GM19328 (cell line): Measurements from ENCODE around the gene SMYD1.

Experiments
- ATAC-seq: cut with Tn5 transposase; IDR thresholded peaks from one replicate; pipeline ENCODE4 v1.9.1; 2021; ENCODE audit warnings: mild to moderate bottlenecking, moderate library complexity; ENCODE audit not compliant: unreplicated experiment

Gene SMYD1

DNA sequence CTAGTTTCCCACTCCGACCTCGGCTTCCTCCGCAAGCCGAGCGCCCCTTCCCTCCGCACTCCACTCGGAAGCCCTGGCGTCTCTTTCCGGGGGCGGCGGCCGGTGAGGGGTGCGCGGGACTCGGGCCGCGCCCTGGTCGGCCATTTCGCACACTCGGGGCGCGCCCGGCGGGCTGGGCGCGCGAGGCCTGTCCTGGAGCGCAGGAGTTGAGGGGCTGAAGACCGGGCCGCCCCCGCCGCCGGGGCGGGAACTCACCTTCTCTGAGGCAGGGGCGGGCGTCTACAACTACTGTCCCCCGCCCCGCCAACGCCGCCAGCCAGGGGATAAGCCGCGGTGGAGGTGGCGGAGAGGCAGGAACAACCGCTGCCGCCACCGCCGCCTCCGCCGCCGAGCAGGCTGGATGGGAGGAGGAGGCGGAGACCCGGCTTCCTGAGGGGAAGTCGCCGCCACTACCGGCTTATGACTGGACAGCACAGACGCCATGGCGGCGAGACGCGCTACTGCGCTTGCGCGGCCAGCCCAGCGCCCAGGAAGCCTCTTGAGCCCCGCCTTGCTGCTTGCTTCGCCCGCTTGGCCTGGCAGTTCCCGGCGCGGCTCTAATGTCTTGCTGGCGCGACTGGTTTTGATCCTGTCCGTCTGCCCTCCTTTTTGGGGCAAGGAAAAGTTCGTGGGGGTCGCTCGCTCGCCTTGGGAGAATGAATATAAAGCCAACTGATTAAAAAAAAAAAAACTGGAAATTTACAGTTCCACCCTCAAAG lies 12.1 kb upstream of the SMYD1 start, which contains the start of gene KRCC1:
Gene KRCC1, minus strand, starts transcription at position 413 of the 758 bp plus-strand sequence. CDS start 27,220 bp downstream, outside the sequence.
- peak; percentile 92 for ATAC-seq

DNA sequence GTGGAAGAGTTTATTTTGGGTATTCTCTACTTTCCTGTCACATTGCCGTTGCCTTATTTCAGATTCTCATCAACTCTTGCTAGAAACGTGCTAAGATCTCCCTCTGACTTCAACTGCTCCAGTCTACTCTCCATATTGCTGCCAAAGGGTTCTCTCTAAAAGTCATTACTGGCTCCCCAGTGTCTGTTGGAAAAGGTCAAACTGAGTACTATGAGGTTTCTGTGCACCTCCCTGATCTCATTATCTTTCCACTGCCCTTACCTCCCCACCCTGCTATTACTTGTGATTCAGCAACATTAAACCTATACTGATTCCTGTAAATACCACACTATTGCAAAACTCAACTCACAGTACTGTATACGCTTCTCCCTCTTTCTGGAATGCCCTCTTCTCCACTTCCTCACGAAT lies 10.2 kb upstream of the SMYD1 start:
- no peak for ATAC-seq

DNA sequence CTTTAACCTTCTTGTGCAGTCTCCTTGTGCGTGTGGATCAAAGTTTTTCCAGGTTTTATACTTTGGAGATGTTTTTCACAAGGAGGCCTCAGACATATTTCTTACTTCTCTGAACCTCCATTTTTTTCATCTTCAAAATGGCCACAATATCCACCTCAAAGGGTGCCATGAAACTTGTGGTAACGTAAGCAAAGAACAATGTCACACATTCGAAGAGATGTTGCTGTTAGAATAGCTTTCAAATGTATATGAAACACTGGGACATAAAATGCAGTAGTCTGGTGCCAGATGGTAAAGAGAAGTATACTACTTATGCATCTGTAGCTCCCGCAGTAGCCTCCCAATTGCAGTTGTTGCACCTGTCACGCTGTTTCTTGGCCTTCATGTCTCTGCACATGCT lies 9.4 kb upstream of the SMYD1 start:
- no peak for ATAC-seq

DNA sequence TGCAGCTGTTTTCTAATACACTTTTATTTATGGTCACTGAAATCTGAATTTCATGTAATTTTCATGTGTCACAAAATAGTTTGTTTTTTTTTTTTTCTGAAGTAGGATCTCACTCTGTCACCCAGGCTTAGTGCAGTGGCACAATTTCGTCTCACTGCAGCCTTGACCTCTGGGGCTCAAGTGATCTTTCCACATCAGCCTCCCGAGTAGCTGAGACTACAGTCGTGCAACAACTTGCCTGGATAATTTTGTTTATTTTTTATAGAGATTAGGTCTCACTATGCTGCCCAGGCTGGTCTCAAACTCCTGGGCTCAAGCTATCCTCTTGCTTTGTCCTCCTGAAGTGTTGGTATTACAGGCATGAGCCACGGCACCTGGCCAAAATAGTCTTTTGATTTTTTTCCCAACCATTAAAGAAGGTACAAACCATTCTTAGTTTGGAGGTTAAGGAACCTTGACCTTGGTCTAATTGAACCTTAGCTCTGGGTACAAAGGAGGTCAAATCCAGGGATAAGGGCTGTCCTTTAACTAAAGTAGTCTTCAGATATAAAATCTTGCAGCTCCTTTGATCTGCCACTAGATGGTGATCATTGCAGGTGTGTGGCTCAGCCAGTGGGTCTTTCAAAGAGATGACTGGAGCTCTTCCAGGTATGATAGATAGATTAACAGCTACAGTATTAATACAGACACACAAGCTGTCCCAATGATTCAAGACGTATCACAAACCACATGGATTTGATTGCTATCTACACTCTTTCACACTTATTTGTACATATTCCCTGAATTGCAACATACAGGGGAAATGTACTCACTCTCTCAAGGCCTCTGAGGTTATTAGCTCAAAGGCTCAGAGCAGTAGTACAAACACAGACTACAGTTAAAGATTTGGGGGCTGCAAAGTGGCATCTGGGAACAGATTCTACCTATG lies 7.4 kb upstream of the SMYD1 start:
- no peak for ATAC-seq

DNA sequence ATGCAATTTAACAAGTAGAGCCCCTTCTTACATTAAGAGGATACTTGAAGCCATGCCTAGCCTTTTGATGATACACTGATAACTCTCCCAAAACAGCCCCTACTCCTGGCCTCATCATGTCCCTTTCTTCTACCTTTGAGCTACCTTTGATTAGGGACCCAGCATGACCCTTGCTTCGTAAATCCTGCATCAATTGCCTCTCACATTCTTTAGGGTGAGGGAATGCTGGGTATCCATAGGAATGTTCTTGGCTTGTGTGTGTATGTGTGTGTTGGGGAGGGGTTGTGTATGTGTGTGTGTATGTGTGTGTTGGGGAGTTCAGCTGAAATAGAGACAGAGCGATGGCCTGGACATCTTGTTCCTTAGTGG lies 6.7 kb upstream of the SMYD1 start:
- no peak for ATAC-seq

DNA sequence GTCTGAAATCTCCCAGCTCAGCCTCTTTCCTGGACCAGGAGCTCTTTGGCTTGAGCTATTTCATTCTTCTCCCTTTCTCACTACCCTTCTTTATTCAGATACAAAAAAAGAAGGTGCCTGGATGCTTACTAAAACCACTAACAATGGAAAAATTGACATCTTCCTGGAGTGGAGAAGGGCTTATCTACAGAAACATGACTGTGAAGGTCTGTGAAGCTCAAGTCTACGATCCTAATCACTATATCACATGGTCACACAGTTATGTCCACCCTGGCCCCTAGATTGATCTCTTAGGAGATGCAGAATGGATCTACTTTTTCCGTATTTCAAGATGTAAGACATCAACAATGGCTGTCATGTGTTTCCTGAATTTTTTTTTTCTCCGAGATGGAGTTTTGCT lies 6.3 kb upstream of the SMYD1 start:
- no peak for ATAC-seq

DNA sequence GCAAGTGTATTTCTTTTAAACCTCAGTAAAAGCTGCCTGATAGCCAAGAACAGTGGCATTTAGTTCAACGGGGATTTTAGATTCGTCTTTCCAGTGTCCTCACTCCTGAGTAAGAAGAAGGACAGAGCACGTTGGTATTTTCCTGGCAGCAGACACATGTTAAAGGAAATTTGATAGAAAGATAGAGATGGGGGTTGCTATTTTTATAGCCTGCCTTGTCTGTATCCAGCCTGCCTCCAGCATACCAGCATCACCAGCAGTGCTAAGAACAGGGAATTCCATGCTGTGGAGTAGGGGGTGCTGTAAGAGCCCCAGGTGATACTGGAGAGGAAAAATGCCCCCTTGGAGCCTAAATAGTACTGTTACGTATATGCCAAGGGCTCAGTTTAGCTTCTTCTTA lies 1.1 kb upstream of the SMYD1 start:
- no peak for ATAC-seq

DNA sequence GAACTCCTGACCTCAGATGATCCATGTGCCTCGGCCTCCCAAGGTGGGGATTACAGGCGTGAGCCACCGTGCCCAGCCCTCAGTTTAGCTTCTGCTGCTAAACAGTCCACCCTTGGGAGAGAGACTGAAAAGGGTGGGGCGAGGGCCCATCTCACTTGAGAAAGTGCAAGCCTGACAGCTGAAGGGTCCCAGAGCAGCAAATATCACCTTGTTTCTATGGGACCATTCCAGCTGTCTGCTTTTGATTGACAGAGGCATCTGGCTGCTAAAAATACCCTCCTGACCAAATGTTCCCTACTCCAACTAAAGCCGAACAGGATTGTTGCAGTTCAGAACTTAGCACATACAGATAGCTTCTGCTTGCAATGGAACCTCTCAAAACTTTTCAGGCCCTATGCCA lies 436 bp upstream of the SMYD1 start:
- ATAC-seq: no peak

DNA sequence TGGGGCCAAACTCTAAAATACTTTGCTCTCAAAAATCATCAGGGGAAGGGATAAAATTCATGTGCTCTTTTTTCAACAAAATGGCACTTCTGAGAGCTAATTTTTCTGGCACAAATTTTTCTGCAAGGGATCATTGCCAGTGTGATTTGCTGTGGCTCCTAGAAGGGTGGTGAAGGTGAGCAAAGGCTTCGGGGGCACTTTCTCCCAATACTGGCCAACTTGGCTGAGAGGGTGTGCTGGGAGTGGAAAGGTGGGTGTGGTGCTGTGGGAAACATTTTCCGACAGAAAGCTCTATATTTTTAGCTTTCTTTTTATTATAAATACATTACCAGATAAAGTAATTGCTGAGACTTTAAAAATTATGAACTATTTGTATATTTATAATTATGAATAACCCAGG lies 419 bp downstream of the SMYD1 start:
- no peak for ATAC-seq

DNA sequence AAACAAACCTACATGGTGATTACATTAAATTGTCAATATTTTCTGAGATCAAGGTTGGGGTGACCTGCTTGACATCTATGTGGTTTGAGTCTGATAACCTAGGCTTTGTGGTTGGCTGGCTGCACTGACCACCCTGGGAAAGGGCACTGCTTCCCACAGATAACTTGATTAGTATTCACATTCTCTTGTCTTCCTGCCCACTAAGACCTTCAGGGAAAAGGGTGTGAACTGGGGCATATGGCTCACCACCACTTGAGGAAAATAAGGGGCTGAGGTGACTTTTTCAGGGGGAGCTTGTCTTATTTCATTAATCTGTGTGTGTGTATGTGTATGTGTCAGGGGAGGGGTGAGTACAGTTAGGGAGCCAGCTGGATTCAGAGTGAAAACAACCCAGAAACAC lies 1.5 kb downstream of the SMYD1 start:
- ATAC-seq: no peak

DNA sequence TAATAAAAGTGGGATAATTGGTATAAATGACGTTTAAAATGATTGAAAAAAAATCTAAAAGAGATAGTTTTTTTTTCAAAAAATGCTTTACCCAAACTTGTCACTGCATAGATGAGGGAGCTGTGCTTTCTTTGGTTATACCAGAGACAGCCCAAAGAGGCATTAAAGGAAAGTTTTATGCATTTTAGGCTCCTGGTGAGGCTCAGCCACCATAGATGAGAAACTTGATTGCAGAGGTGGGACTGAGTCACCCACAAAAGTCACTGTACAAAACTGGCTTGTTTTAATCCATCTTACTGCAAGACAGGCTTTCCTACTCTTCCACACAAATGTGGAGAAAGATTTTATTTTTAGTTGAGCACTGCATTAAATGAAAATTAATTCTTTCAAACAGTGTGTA lies 2.4 kb downstream of the SMYD1 start:
- no peak for ATAC-seq

DNA sequence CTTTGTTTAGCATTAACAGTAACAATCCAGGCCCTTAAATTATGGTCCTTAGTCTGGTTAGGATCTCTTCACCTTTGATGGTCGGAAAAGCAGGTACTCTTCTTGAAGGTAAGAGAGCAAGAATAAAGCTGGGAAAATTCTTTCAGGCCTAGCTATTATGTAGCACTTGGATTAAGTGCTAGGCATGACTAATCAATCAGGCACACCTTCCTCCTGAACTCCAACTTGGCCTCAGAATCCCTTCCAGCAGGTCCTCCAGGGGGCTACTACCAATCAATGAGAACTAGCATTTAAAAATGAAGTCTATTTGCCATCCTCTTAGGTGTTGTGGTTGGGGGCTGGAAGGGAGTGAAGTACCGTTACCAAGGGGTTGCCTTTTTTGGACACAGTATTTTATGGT lies 3.7 kb downstream of the SMYD1 start:
- no peak for ATAC-seq

DNA sequence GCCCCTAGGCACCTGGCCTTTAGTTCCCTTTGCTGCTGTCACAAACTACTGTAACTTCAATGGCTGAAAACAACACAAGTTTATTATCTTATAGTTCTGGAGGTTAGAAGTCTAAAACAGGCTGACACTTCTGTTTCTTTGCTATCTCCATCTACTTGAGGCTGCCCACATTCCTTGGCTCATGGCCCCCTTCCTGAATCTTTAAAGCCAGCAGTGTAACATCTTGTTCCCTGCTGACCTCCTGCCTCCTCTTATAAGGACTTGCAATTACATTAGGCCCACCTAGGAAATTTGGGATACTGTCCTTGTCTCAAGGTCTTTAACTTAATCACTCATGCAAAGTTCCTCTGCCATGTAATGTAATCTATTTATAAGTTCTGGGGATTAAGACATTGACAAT lies 6.5 kb downstream of the SMYD1 start:
- ATAC-seq: no peak

DNA sequence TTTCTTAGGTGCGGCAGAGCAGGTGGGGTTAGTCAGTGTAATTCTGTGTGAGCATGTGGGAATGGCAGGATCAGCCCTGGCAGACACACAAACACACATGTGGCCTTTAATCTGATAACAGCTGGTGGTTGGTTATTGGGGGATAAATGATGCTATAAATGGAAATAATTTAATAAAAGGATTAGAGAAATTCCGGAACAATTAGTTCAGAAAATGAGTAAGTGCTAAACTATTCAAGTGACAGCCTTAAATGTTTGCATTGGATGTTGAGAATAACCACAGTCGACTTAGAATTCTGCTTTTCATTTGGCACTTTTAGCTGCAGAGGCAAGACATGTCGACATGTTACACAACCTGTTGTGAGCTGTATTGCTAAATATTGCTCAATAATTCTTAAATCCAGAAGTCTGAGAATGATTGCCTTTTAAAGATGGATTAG lies 7.2 kb downstream of the SMYD1 start:
- ATAC-seq: no peak

DNA sequence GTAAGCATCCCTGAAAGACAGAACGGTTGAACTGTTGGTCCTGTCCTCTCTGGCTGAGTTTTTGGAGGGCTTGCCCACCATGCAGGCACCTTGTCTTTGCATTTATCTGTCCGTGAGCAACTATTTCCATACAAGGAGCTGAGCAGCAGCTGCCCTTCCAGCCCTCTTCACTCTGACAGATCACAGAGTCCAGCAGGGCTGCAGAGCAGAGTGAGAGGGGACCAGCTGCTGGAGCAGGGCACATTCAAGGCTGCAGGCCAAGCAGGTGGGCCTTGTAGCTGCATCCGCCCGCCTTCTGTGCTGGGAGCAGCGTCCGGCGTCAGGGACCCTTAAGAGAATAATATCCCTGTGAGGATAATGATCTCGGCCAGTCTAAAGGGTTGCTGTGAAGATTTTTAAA lies 9.5 kb downstream of the SMYD1 start:
- no peak for ATAC-seq

DNA sequence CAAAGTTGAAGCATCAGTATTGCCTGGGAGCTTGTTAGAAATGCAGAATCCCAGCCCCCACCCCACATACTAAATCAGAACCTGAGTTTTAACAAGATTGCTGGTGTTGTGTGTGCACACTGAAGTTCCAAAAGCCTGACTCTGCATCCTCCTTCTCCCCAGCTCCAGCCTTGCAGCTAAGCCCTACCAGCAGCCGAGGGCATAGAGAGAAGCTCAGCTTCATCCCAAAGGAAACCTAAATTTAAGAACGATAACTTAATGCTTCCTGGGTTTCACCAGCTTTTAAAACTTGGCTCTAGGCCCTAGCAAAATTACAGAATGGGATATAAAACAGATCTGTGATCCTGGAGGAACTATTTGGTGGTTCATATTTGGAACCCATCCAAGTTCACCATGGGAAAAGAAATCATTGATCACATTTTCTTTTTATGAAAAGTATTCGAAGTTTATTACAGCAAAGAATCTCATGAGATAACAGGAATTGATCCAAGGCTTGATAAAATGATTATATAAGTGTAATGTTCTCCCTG lies 11.1 kb downstream of the SMYD1 start:
- ATAC-seq: no peak

DNA sequence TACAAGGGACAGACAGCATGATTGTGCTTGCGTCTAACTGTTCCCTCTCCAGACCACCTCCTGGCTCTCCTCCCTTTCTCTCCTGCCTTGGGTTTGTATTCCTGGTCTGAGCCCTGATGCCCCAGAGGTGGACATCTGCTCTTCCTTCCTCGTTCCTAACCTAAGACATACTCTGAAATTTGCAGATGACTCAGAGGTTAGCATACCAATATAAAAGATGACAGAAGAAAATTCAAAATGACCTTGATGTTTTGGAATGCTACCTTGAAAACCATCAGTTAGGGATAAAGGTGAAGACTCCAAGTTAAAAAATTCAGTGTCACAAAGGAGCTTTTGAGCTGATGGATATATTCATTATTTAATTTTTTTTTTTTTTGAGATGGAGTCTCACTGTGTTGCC lies 12.9 kb downstream of the SMYD1 start:
- no peak for ATAC-seq

DNA sequence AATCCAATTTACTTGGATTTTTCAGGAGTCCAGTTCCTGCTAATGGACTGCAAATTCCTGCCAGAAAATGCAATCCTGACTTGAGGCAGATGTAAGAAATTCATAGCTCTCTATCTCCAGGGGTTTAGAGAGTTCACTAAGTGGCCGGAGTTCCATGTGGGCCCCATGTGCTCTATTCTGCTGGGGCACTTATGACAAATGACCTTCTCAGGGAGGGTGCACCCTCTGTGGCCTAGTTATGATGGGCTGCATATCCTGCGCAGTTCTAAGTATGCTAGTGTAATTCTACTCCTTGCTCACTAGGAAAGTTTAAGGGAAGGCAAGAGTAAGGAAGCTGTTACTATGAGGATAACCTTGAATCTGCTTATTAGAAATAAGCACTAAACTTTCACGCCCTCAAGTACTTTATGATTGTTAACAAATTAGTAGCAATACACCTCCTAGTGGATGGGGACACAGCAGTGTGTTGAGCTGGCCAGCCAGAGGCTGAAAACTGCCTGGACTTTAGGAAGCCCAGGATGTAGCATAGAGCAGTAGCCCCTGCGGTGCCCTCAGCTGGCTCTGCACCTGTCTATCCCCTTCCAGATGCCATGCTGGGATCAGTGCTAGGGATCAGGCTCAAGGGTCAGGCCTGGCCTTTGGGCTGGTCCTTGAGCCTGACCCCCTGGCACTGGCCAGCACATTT lies 14.4 kb downstream of the SMYD1 start:
- no peak for ATAC-seq

DNA sequence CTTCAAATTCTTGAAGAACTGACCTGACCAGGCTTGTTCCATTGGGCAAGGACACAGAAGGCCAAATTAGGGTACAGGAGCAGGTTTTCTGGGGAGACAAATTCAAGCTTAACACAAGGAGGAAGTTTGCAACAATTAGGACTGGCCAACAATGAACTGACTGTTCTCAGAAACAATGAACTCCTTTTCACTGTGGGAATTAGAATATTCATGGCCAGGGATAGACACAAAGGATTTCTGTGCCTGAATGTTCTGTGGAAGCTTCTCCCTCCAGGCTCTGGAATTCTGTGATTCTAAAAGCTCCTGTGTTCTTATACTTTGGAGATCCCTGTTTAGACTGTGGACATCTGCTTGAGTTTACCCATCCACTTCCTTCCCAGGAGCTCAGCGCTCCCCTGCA lies 15.2 kb downstream of the SMYD1 start:
- ATAC-seq: no peak

DNA sequence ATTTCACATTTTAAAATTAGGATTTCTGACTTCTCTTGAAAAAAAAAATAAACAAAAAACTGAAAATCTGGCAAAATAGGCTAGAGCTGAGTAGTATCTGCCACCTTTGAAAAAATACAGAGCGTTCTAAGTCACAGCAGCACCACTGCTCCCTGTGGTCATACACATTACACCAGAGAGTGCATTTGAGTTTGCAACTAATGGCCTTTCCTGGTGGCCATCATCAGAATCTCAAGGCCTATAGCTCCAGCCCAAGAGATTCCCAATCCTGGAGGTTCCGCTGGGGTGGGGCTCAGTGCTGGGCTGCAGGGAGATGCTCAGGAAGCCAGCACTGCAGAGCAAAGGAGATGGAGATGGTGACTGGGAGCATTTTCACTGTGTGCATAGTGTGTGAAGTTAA lies 17.5 kb downstream of the SMYD1 start:
- no peak for ATAC-seq

DNA sequence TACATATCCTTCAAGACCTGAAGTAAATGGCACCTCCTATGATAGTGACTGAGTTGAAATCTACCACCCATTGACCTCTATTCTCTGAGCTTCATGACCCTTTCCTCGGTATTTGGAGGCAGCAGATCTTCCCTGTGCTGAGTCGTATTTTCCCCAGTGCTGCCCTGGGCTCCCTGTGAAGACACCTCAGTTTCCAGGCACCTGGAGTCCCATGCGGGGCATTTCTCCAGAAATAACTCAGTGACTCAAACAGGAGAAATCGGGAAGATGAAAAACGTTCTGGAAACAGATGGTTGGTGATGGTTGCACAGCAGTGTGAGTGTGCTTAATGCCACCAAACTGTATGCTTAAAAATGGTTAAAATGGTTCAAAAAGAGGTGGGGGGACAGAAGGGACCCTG lies 18.0 kb downstream of the SMYD1 start:
- no peak for ATAC-seq
